HG02678 (cell line): Measurements from ENCODE around the gene POLR1G.

ENCODE experiments used
- ATAC-seq: cut with Tn5 transposase; IDR thresholded peaks from one replicate; pipeline ENCODE4 v1.9.1; 2021; ENCODE audit warnings: mild to moderate bottlenecking, moderate library complexity; ENCODE audit not compliant: unreplicated experiment

POLR1G gene

GRCh38 chr19:45406226-45407090 is at the start of gene POLR1G:
POLR1G (plus strand) TSS chr19:45406644; CDS start chr19:45406697, 53 bp downstream.
- ATAC-seq: peak; percentile 76

- ATAC-seq: no peak
Observed at GRCh38 chr19:45356760-45357444, 49.5 kb upstream of the POLR1G start.

GRCh38 chr19:45357445-45357783 is 49.0 kb upstream of the POLR1G start:
- ATAC-seq: no peak

- ATAC-seq: no peak
Observed at GRCh38 chr19:45358213-45358792, 48.1 kb upstream of the POLR1G start.

GRCh38 chr19:45361608-45362007 is 44.8 kb upstream of the POLR1G start:
- no peak for ATAC-seq

- no peak for ATAC-seq
Observed at GRCh38 chr19:45362291-45362690, 44.2 kb upstream of the POLR1G start.

- no peak for ATAC-seq
Observed at GRCh38 chr19:45363861-45364459, 42.5 kb upstream of the POLR1G start.

GRCh38 chr19:45364696-45365095 is 41.7 kb upstream of the POLR1G start:
- no peak for ATAC-seq

GRCh38 chr19:45368127-45368526 is 38.3 kb upstream of the POLR1G start:
- no peak for ATAC-seq

- ATAC-seq: no peak
Observed at GRCh38 chr19:45368737-45369340, 37.6 kb upstream of the POLR1G start.

GRCh38 chr19:45370410-45371204 is 35.8 kb upstream of the POLR1G start, which contains the start of gene ERCC2:
ERCC2 (minus strand) TSS chr19:45370573; CDS start chr19:45370540, 33 bp downstream.
- peak; percentile 98 for ATAC-seq

GRCh38 chr19:45376045-45376724 is 30.3 kb upstream of the POLR1G start:
- ATAC-seq: no peak

- ATAC-seq: no peak
Observed at GRCh38 chr19:45380107-45380506, 26.3 kb upstream of the POLR1G start.

GRCh38 chr19:45382426-45382825 is 24.0 kb upstream of the POLR1G start:
- ATAC-seq: no peak

GRCh38 chr19:45385392-45386221 is 20.8 kb upstream of the POLR1G start:
- no peak for ATAC-seq

- ATAC-seq: no peak
Observed at GRCh38 chr19:45391346-45391745, 15.1 kb upstream of the POLR1G start.

- no peak for ATAC-seq
Observed at GRCh38 chr19:45391871-45392665, 14.4 kb upstream of the POLR1G start.
